NB4 (cell line): Measurements from ENCODE around the gene DCC.

ENCODE experiments used
- CTCF ChIP-seq: IDR thresholded peaks from one replicate; pipeline ENCODE4 v1.5.1; 2012; ENCODE audit warnings: low read depth, low read length
- MAX ChIP-seq: IDR thresholded peaks from 2 replicates; pipeline ENCODE4 v1.6.1; 2011; ENCODE audit warnings: low read depth, low read length
- MYC ChIP-seq: IDR thresholded peaks from 2 replicates; pipeline ENCODE4 v1.6.1; 2011; ENCODE audit warnings: low read depth, low read length
- POLR2A ChIP-seq: IDR thresholded peaks from 2 replicates; pipeline ENCODE4 v1.6.1; 2011; ENCODE audit warnings: mild to moderate bottlenecking; ENCODE audit not compliant: insufficient read length; ENCODE audit errors: extremely low read depth

GRCh38 chr18:52816121-52816520 lies 476.1 kb downstream of the DCC start:
- TF ChIP-seq CTCF, result no peak
- no peak for TF ChIP-seq MYC
- TF ChIP-seq POLR2A, result no peak
- TF ChIP-seq MAX, result no peak
